HG03139 (cell line): ENCODE measurements around the gene ABCC1.

ENCODE experiments used
- ATAC-seq: cut with Tn5 transposase; IDR thresholded peaks from one replicate; pipeline ENCODE4 v1.9.1; 2021; ENCODE audit not compliant: unreplicated experiment

The ABCC1 gene

GRCh38 chr16:16016388-16016964 lies 67.1 kb downstream of the ABCC1 start:
- ATAC-seq: no peak

- no peak for ATAC-seq
Observed at GRCh38 chr16:16017812-16018211, 68.4 kb downstream of the ABCC1 start.

- ATAC-seq: no peak
Observed at GRCh38 chr16:16018705-16019104, 69.3 kb downstream of the ABCC1 start.

- no peak for ATAC-seq
Observed at GRCh38 chr16:16019488-16019887, 70.1 kb downstream of the ABCC1 start.

- ATAC-seq: no peak
Observed at GRCh38 chr16:16020291-16020690, 70.9 kb downstream of the ABCC1 start.

- no peak for ATAC-seq
Observed at GRCh38 chr16:16021020-16021419, 71.6 kb downstream of the ABCC1 start.

- ATAC-seq: no peak
Observed at GRCh38 chr16:16021646-16021987, 72.2 kb downstream of the ABCC1 start.

- no peak for ATAC-seq
Observed at GRCh38 chr16:16021988-16022682, 72.7 kb downstream of the ABCC1 start.

- ATAC-seq: no peak
Observed at GRCh38 chr16:16022683-16023064, 73.3 kb downstream of the ABCC1 start.

- ATAC-seq: no peak
Observed at GRCh38 chr16:16025214-16025968, 76.0 kb downstream of the ABCC1 start.

- no peak for ATAC-seq
Observed at GRCh38 chr16:16027728-16028310, 78.4 kb downstream of the ABCC1 start.

GRCh38 chr16:16028311-16028999 lies 79.0 kb downstream of the ABCC1 start:
- no peak for ATAC-seq

GRCh38 chr16:16029431-16030011 lies 80.1 kb downstream of the ABCC1 start:
- ATAC-seq: no peak

- no peak for ATAC-seq
Observed at GRCh38 chr16:16030449-16030848, 81.0 kb downstream of the ABCC1 start.

GRCh38 chr16:16031401-16031800 lies 82.0 kb downstream of the ABCC1 start:
- ATAC-seq: no peak

GRCh38 chr16:16032271-16032979 lies 83.0 kb downstream of the ABCC1 start:
- no peak for ATAC-seq

GRCh38 chr16:16033208-16033717 lies 83.8 kb downstream of the ABCC1 start:
- ATAC-seq: no peak

- ATAC-seq: no peak
Observed at GRCh38 chr16:16036359-16036792, 87.0 kb downstream of the ABCC1 start.

- ATAC-seq: no peak
Observed at GRCh38 chr16:16037521-16037920, 88.1 kb downstream of the ABCC1 start.

GRCh38 chr16:16037970-16038369 lies 88.6 kb downstream of the ABCC1 start:
- no peak for ATAC-seq
